Natural killer cell treated with Interleukin-12 subunit alpha and Interleukin-12 subunit beta and Interleukin-15 and Interleukin-18, amount 100 ng/mL, for 72 hours (primary cell): ENCODE measurements around the gene PHLDB2. TPM values are rescaled to one million over a fixed set of nuclear protein-coding genes. Genes with fewer than 3 reads are reported as not detected.
A peak's percentile ranks its signal among the peaks of the same experiment; 100 is the strongest.
"Not testable (repeated sequence)": the region's sequence is repeated elsewhere in the genome, so short reads cannot be mapped to it uniquely, and the experiment has no call there.

Experiments
- ATAC-seq, 2 donors: fragments of 150-1000 bp; cut with Tn5 transposase in 1 of 2; sonication (Bioruptor Pico), chemical (Tn5 transposase) in 1 of 2; 2 replicates each; pipeline ENCODE4 v1.10.0; 2021
- DNase-seq: peaks from one replicate; pipeline ENCODE4 v3.0.0; 2022; ENCODE audit warnings: low spot score
- H3K27ac Mint-ChIP-seq, 2 donors: 1 replicate in 1 of 2; 2 replicates in 1 of 2; pipeline ENCODE4 v1.8.0; 2022; ENCODE audit warnings: mixed read lengths in 2 of 2, mild to moderate bottlenecking in 1 of 2, moderate library complexity in 1 of 2
- H3K27me3 Mint-ChIP-seq, 2 donors: 1 replicate in 1 of 2; 2 replicates in 1 of 2; pipeline ENCODE4 v1.8.0; 2022; ENCODE audit warnings: mixed read lengths in 2 of 2
- H3K36me3 Mint-ChIP-seq: one replicate; pipeline ENCODE4 v1.8.0; 2022; ENCODE audit warnings: mixed read lengths
- H3K4me1 Mint-ChIP-seq, 2 donors: 1 replicate in 1 of 2; 2 replicates in 1 of 2; pipeline ENCODE4 v1.8.0; 2022; ENCODE audit warnings: low read depth in 2 of 2, mixed read lengths in 2 of 2, mild to moderate bottlenecking in 1 of 2
- H3K4me3 Mint-ChIP-seq: one replicate; pipeline ENCODE4 v1.8.0; 2022; ENCODE audit warnings: mixed read lengths
- H3K9me3 Mint-ChIP-seq: 2 replicates; pipeline ENCODE4 v1.8.0; 2022; ENCODE audit warnings: mixed read lengths
- total RNA-seq, 2 donors: library from RNA; stranded (reverse); gene quantifications; one replicate each; pipeline ENCODE4 v1.2.3, GENCODE V29; 2022

The PHLDB2 gene
- total RNA-seq = 10 to 100 TPM; 12.2 to 13.6 TPM

DNA sequence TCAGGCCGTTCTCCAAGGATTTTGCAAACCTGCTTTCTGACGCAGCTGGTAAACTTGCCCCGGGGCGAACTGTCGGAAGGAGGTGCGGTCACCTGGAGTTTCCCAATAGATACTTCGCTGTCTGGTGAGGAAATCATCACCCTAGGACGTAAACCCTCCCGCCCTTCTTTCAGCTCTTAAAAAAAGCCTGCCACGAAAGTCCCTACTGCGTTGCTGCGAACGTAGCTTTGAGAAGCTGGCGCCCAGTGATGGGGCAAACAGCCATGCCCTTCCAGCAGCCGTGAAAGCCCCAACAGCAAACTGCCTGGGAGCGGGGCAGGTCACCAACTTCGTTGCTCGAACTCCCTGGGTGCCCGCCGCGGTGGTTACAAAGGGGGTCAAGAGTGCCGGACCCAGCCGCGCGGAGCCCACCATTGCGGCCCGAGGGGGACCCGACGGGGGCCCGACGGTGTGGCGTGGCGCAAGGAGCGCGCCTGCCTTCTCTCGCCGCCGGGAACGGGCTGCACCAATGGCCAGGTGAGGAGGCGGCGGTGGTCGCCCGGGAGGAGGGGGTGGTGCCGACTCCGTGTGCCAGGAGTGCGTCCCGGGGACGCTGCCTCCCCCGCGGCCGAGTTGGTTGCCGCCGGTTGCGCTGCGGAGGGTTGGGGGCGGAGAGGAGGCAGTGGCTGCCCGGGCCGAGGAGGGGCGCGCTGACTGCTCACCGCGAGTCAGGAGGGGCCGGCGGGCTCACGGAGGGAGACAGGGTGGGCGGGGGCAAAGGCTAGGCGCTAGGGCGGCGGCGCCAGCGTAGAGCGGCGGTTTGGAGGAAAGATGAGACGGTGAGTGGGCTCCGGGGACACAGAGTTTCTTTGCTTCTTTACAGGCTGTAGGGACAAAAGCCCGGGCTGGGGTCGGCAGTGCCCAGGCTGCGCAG lies at the start of gene PHLDB2:
PHLDB2 (plus strand) TSS at position 205 of the 913 bp plus-strand sequence. CDS start 24,813 bp downstream, outside the sequence.
- peaks cover 0 to 3% of the 10 kb centered on the region in 2 donors for H3K27me3 Mint-ChIP-seq

DNA sequence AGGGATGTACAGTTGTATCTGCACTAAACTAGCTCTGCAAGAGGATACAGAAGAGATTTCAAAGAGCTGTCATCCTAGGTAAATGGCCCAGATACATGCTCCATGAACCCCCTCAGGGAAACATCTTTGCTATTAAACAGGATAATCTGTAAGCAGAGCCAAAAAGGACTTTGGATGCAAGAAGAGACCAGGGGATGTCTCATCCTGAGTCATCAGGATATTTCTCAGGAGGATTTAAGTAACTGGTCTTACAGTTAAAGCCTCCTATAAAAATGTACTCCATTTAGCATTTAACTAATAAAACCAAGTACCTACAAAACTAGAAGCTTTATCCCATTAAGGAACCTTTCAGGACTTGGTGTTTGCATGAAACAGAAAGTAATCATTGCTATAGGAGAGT lies 48.2 kb upstream of the PHLDB2 start:
- no peak overlapping the region for H3K27ac Mint-ChIP-seq

More for the DNA sequence above, at the start of gene PHLDB2:
- Mint-ChIP-seq H3K4me3 (peak within 1 kb of the TSS; percentile 88), H3K4me1 (peaks cover 30 to 39% of the 10 kb centered on the region in 2 donors), H3K36me3 (no peaks in the 10 kb centered on the region), H3K9me3 (no peaks in the 10 kb centered on the region), H3K27ac (peak within 1 kb of the TSS; percentile 75 to 89)
- peak; percentile 84 to 90 for ATAC-seq
- DNase-seq = peak; percentile 71

DNA sequence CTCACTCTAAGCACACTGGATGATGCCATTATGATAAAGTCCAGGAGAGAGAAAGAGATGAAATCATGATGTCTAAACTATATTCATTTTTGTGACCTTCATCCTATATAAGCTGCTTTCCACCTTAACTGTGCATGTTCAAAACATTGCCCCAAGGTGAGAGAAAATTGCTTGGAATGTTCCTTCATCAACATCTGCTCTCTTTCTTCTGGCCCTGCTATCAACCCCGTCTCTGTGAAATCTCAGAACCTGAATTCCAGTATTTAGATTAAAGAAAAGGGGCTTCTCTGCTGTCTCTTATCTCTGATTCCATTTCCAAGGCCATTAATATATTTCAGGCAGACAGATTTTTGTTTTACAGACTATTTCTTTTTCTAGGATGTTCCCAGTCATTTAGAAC lies 47.3 kb upstream of the PHLDB2 start:
- Mint-ChIP-seq H3K27ac (no peak overlapping the region), H3K4me1 (peaks cover 0 to 3% of the 10 kb centered on the region in 2 donors), H3K36me3 (peaks cover 8% of the 10 kb centered on the region), H3K4me3 (no peak overlapping the region), H3K27me3 (no peaks in the 10 kb centered on the region), H3K9me3 (no peaks in the 10 kb centered on the region)
- no peak for DNase-seq
- ATAC-seq = no peak

More for the DNA sequence above, 48.2 kb upstream of the PHLDB2 start:
- Mint-ChIP-seq H3K36me3 (peaks cover 8% of the 10 kb centered on the region), H3K4me3 (no peak overlapping the region), H3K4me1 (peaks cover 0 to 3% of the 10 kb centered on the region in 2 donors), H3K27me3 (no peaks in the 10 kb centered on the region), H3K9me3 (no peaks in the 10 kb centered on the region)
- ATAC-seq (no peak), DNase-seq (no peak)

DNA sequence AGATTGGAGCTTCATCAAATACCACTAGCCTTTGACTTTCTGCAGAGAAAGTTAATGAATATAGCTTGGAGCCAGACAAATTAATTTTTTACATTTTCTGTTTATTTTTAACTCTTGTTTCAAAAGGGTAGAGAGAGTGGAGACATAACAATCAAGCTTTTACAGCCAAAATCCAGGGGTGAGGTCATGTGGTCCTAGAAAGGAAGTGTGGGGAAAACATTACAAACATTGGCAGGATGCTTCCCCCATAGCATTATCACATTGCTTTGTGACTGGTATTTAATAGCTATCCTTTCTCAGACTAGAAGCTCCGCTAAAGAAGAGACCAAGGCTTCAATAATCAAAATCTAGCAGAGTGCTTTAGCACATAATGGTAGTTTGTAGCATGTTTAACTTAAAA lies 46.4 kb upstream of the PHLDB2 start:
- no peak for DNase-seq
- H3K9me3 Mint-ChIP-seq = no peaks in the 10 kb centered on the region
- H3K4me3 Mint-ChIP-seq = no peak overlapping the region
- H3K36me3 Mint-ChIP-seq = peaks cover 8% of the 10 kb centered on the region
- no peaks in the 10 kb centered on the region for H3K27me3 Mint-ChIP-seq
- H3K27ac Mint-ChIP-seq = no peak overlapping the region
- no peak for ATAC-seq
- H3K4me1 Mint-ChIP-seq = peaks cover 0 to 3% of the 10 kb centered on the region in 2 donors

DNA sequence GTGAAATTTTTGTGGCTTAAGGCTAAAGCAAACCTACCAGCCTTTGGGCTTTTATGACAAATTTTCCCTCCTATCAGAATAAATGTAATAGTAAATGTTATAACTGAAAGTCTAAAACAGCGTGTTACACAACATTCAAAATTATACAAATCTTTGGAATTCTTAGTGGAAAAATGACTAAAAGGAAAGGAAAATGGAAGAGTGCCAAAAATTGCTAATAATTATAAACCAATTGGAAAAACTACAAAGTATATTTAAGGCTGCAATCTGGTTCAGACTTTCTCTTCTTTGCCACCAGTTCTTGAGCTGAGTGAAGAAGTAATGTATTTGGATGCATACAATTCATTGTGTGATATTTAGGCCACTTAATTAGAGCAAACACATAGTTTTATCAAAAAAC lies 45.6 kb upstream of the PHLDB2 start:
- no peaks in the 10 kb centered on the region for H3K27me3 Mint-ChIP-seq
- H3K4me1 Mint-ChIP-seq = no peaks in the 10 kb centered on the region
- ATAC-seq = no peak
- peaks cover 8% of the 10 kb centered on the region for H3K36me3 Mint-ChIP-seq
- no peak for DNase-seq
- H3K4me3 Mint-ChIP-seq = no peak overlapping the region
- no peaks in the 10 kb centered on the region for H3K9me3 Mint-ChIP-seq
- no peak overlapping the region for H3K27ac Mint-ChIP-seq

DNA sequence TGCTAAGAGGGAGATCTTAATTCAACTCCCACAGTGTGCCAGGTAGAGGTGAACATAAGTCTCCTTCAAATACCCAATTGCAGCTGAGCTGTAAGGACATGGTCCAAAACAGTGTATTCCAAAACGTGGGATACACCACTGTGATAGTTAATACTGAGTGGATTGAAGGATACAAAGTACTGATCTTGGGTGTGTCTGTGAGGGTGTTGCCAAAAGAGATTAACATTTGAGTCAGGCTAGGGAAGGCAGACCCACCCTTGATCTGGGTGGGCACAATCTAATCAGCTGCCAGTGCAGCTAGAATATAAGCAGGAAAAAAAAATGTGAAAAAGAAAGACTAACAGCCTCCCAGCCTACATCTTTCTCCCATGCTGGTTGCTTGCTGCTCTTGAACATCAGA lies 45.1 kb upstream of the PHLDB2 start:
- H3K27ac Mint-ChIP-seq = no peak overlapping the region

DNA sequence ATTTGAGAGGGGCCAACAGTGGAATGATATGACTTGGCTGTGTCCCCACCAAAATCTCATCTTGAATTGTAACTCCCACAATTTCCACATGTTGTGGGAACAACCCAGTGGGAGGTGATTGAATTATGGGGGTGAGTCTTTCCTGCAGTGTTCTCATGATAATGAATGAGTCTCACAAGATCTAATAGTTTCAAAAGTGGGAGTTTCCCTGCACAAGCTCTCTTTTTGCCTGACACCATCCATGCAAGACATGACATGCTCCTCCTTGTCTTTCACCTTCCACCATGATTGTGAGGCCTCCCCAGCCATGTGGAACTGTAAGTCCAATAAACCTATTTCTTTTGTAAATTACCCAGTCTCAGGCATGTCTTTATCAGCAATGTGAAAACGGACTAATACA lies 42.3 kb upstream of the PHLDB2 start:
- not testable (repeated sequence) for ATAC-seq, H3K4me3 Mint-ChIP-seq, H3K27me3 Mint-ChIP-seq, H3K27ac Mint-ChIP-seq, DNase-seq, H3K9me3 Mint-ChIP-seq, H3K4me1 Mint-ChIP-seq
- peaks cover 14% of the 10 kb centered on the region for H3K36me3 Mint-ChIP-seq

More for the DNA sequence above, 45.1 kb upstream of the PHLDB2 start:
- Mint-ChIP-seq H3K4me1 (no peaks in the 10 kb centered on the region), H3K4me3 (no peak overlapping the region), H3K27me3 (no peaks in the 10 kb centered on the region), H3K36me3 (peaks cover 8% of the 10 kb centered on the region), H3K9me3 (no peaks in the 10 kb centered on the region)
- no peak for ATAC-seq
- no peak for DNase-seq

DNA sequence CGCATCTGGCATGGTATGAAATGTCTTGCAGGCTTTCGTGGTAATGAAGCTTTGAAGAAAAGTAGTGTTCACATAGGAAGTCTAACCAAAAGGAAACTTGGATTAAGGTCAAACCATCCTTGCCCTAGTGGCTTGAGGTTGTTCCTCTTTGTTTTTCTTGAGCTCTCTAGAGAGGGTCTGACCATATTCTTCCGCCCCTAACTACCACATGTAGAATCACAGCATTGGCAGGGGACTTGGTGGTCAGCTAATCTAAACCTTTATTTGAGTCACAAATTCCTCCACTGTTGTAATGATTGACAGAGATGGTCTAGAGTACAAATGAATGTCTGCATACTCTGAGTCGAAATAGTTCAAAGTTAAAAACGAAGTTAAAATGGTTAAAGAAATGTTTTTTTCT lies 39.1 kb upstream of the PHLDB2 start:
- DNase-seq (no peak), ATAC-seq (no peak)
- Mint-ChIP-seq H3K4me3 (no peak overlapping the region), H3K36me3 (peaks cover 12% of the 10 kb centered on the region), H3K27me3 (no peaks in the 10 kb centered on the region), H3K9me3 (peaks cover 3% of the 10 kb centered on the region), H3K27ac (no peak overlapping the region), H3K4me1 (no peaks in the 10 kb centered on the region)

DNA sequence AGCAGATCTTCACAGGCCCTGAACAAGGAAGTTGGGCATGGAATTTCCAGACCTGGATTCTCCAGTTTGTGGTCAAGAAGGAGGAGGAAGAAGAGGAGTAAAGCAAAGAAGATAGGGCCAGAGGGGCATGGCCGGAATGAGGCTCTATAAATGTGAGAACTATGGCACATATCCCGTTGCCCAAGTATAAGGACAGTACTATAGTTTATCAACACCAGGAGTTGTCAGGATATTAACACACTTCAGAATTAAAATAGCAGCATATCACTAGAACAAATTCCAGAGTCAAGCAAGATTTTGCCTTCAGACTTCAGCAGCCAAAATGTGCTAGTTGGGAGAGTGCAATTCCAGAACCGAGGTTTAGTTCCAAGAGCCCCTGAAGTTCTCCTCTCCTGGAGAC lies 38.4 kb upstream of the PHLDB2 start:
- Mint-ChIP-seq H3K27ac (no peak overlapping the region), H3K4me3 (no peak overlapping the region)

DNA sequence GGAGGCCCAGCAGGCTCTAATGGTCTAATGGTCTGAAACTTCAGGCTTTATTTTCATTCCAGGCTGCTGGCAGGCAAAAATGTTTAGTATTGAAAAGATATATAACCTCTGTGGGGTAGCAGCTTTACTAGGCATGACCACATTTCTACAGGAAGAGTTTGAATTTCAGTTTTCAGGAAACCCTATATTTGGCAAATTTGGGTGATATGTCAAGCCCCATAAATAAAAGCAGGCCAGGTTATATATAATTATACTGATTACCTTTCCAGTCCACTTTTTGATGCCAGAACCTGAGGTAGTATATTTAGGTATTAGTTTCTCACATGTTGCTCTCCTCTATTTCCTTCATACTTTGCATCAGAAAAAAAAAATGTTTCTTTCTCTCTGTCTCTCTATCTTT lies 37.2 kb upstream of the PHLDB2 start:
- DNase-seq = no peak
- peaks cover 5% of the 10 kb centered on the region for H3K36me3 Mint-ChIP-seq
- H3K4me3 Mint-ChIP-seq = no peak overlapping the region
- peaks cover 3% of the 10 kb centered on the region for H3K9me3 Mint-ChIP-seq
- H3K27ac Mint-ChIP-seq = no peak overlapping the region
- peaks cover 5 to 8% of the 10 kb centered on the region in 2 donors for H3K4me1 Mint-ChIP-seq
- no peaks in the 10 kb centered on the region for H3K27me3 Mint-ChIP-seq
- no peak for ATAC-seq

More for the DNA sequence above, 38.4 kb upstream of the PHLDB2 start:
- ATAC-seq (no peak), DNase-seq (no peak)
- peaks cover 5% of the 10 kb centered on the region for H3K36me3 Mint-ChIP-seq
- H3K9me3 Mint-ChIP-seq = peaks cover 3% of the 10 kb centered on the region
- H3K27me3 Mint-ChIP-seq = no peaks in the 10 kb centered on the region
- peaks cover 0 to 2% of the 10 kb centered on the region in 2 donors for H3K4me1 Mint-ChIP-seq

DNA sequence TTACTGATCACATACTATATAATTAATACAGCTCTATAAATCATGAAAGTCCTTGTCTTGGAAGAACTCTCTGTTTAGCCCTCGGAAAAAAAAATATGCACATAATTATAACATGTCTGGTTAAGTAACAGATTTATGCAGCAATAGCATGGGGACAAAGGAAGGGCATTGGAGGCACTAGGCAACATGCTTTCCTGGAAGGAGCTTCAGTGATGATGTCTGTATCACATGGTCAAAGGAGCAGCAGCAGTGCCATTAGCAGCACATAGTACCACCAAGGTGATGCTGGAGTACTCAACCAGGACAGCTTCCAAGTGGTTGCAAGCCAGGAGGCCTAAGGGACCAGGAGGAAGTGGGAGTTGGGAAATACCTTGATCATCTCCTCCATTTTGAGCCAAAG lies 36.3 kb upstream of the PHLDB2 start:
- no peak overlapping the region for H3K4me3 Mint-ChIP-seq
- peaks cover 3% of the 10 kb centered on the region for H3K9me3 Mint-ChIP-seq
- H3K27ac Mint-ChIP-seq = no peak overlapping the region
- ATAC-seq (no peak), DNase-seq (no peak)
- no peaks in the 10 kb centered on the region for H3K27me3 Mint-ChIP-seq
- H3K36me3 Mint-ChIP-seq = peaks cover 5% of the 10 kb centered on the region
- peaks cover 9 to 11% of the 10 kb centered on the region in 2 donors for H3K4me1 Mint-ChIP-seq

DNA sequence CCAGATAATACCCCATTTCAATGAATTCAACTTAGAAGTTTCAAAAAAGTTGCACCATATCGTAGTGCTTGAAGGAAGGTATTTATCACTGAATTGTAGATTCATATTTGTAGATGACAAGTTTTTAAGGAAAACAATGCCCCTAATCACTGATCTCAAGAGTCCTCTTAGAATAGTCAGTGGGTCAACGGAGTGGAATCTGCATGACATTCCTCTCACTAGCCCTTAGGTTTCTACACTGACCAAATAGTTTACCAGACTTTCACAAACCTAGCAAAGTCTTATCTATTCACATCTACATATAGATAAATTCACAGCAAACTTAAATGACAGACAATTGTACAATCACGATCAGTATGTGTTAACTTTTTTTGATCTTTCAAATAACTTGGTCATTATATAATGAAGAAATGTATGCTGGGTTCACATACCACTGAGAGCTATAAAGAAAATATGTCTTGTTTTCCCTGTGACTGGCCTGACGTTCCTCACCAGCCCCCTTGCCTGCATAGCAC lies 35.7 kb upstream of the PHLDB2 start:
- no peak overlapping the region for H3K27ac Mint-ChIP-seq
- peaks cover 5% of the 10 kb centered on the region for H3K36me3 Mint-ChIP-seq
- H3K4me3 Mint-ChIP-seq = no peak overlapping the region
- DNase-seq (no peak), ATAC-seq (no peak)
- H3K27me3 Mint-ChIP-seq = no peaks in the 10 kb centered on the region
- H3K9me3 Mint-ChIP-seq = peaks cover 3% of the 10 kb centered on the region
- peaks cover 9 to 11% of the 10 kb centered on the region in 2 donors for H3K4me1 Mint-ChIP-seq

DNA sequence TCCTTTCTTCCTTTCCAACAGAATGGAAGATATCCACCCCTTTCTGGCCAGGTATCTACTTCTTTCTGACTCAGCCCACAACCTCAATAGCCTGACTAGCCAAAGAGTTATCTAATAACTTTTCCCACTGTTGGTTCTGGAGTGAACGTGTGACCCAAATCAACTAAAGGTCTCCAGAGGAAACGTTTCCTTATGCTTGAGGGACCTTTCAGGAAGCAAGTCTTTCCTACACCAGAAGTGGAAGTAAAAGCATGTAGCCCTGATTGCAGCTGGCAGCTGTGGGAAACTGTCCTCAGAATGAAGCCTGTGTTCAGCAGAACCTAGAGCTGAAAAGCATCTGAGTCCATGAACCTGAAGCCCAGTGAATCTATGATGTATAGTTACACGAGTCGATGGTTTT lies 34.7 kb upstream of the PHLDB2 start:
- DNase-seq = no peak
- Mint-ChIP-seq H3K27ac (no peak overlapping the region), H3K4me3 (no peak overlapping the region), H3K36me3 (peaks cover 5% of the 10 kb centered on the region), H3K27me3 (no peaks in the 10 kb centered on the region), H3K9me3 (peaks cover 3% of the 10 kb centered on the region), H3K4me1 (peaks cover 9 to 11% of the 10 kb centered on the region in 2 donors)
- ATAC-seq = no peak

DNA sequence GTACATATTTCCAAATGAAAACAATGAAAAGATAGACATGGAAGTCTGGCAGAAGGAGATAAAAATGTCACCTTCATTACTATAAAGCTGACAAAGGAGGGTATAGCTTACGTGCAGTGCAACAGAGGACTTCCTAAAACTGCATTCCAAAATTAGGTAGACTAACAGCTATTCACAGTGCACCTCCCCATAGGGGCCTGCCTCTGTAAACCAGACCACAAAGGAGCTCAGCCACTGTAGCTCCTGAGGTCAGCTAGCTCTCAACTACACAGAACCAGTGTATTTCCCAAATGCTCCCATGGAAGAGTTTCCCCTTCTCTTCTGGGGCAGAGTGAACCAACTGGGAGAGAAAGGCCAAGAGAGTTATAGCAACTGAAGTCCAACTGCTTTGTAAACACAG lies 31.2 kb upstream of the PHLDB2 start:
- DNase-seq (no peak), ATAC-seq (peak in 1 of 2 donors; percentile 24)
- H3K4me3 Mint-ChIP-seq = no peak overlapping the region

More for the DNA sequence above, 31.2 kb upstream of the PHLDB2 start:
- H3K36me3 Mint-ChIP-seq = no peaks in the 10 kb centered on the region
- H3K4me1 Mint-ChIP-seq = peaks cover 16 to 19% of the 10 kb centered on the region in 2 donors
- H3K27ac Mint-ChIP-seq = no peak overlapping the region
- H3K9me3 Mint-ChIP-seq = no peaks in the 10 kb centered on the region
- H3K27me3 Mint-ChIP-seq = no peaks in the 10 kb centered on the region
